ENCODE measurements around the gene POR. TPM values are rescaled to one million over a fixed set of nuclear protein-coding genes. Genes with fewer than 3 reads are reported as not detected.
A peak's percentile ranks its signal among the peaks of the same experiment; 100 is the strongest.

Gene POR
- total and polyA plus RNA-seq, 11 donors: 38.3 to 202 (median 80.0) TPM

DNA sequence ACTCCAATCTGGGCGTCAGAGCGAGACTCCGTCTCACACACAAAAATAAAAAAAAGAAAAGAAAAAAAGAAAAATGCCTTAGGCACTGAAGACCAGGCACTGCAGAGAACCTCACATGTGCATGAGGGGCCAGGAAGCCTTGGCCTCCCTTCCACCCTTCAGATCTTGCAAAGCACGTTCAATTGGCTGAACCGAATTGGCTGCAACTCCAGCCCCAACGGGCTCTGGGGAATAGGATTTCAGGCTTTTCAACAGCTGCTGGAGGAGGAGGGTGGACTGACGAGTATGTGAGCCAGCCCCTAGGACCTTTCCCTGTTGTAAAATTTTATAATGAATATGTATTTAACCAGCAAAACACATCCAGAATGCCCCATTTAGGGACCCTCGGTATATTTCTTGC is 62.8 kb downstream of the POR start:
- peak; percentile 4 to 48 (median 30) for ATAC-seq
- H3K4me1 ChIP-seq: peaks cover 0 to 46% (median 17%) of the 10 kb centered on the region in 12 donors
- H3K4me3 ChIP-seq: no peak overlapping the region
- 58 to 64% (median 62%) methylated on average over 8 of the region's 8 CpGs for WGBS, 4 donors
- DNase-seq: peak; percentile 64 to 79 (median 76)
- H3K27ac ChIP-seq: peak overlapping the region in 4 of 12 donors; percentile 12 to 57 (median 26)
- TF ChIP-seq POLR2A (IDR thresholded peaks at IDR 0.05): no peak
- TF ChIP-seq, protein P1, sequence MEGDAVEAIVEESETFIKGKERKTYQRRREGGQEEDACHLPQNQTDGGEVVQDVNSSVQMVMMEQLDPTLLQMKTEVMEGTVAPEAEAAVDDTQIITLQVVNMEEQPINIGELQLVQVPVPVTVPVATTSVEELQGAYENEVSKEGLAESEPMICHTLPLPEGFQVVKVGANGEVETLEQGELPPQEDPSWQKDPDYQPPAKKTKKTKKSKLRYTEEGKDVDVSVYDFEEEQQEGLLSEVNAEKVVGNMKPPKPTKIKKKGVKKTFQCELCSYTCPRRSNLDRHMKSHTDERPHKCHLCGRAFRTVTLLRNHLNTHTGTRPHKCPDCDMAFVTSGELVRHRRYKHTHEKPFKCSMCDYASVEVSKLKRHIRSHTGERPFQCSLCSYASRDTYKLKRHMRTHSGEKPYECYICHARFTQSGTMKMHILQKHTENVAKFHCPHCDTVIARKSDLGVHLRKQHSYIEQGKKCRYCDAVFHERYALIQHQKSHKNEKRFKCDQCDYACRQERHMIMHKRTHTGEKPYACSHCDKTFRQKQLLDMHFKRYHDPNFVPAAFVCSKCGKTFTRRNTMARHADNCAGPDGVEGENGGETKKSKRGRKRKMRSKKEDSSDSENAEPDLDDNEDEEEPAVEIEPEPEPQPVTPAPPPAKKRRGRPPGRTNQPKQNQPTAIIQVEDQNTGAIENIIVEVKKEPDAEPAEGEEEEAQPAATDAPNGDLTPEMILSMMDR (IDR thresholded peaks at IDR 0.05): no peak
- H3K36me3 ChIP-seq: peaks cover 0 to 68% (median 47%) of the 10 kb centered on the region in 9 donors
- no peaks in the 10 kb centered on the region for H3K9me3 ChIP-seq
- H3K27me3 ChIP-seq: no peaks in the 10 kb centered on the region
- intact Hi-C loops (cut with DNase I): no loop called here

DNA sequence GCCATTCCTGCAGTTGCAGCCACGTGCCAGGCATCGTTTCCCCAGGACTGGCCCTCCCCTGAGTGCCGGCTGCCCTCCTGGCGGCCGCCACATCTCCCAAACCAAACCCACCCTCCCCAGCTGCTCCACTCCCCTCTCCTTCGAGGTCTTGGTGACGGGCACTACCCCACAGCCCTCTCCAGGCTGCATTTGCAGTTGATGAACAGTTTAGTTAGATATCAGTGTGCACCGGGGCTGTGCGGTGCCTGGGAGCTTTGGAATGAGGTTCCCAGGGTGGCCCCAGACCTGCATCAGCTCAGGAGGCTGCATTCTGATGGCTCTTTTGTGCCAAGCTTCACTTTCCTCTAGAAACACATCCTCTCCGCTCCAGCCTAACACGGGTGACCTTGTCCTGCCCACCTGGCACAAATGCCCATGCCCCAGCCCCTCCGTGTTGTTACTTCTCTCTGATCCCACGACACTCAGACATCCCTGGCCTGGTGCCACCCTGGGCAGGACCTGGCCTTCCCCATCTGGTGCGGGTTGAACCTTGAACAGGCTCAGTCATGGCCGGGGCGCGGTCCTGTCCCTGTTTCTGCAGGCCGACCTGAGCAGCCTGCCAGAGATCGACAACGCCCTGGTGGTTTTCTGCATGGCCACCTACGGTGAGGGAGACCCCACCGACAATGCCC is 64.9 kb downstream of the POR start:
- peak overlapping the region in 7 of 12 donors; percentile 6 to 57 (median 14) for H3K27ac ChIP-seq
- peaks cover 0 to 69% (median 55%) of the 10 kb centered on the region in 9 donors for H3K36me3 ChIP-seq
- TF ChIP-seq, protein P1 (IDR thresholded peaks at IDR 0.05): no peak
- TF ChIP-seq POLR2A (IDR thresholded peaks at IDR 0.05): no peak
- ATAC-seq (peak in 2 of 4 donors; percentile 4 to 13), DNase-seq (peak in 2 of 5 donors; percentile 50 to 72)
- H3K4me1 ChIP-seq: peaks cover 0 to 45% (median 14%) of the 10 kb centered on the region in 12 donors
- H3K4me3 ChIP-seq: no peak overlapping the region
- H3K9me3 ChIP-seq: no peaks in the 10 kb centered on the region
- no peaks in the 10 kb centered on the region for H3K27me3 ChIP-seq
- WGBS, 4 donors: 80 to 85% (median 84%) methylated on average over 18 to 22 of the region's 22 CpGs
- intact Hi-C loops (cut with DNase I): loop anchor here in 1 of 10 donors (10.0 kb wide), 1 partner anchor 65 kb away; the partner anchor contains the start of gene POR

DNA sequence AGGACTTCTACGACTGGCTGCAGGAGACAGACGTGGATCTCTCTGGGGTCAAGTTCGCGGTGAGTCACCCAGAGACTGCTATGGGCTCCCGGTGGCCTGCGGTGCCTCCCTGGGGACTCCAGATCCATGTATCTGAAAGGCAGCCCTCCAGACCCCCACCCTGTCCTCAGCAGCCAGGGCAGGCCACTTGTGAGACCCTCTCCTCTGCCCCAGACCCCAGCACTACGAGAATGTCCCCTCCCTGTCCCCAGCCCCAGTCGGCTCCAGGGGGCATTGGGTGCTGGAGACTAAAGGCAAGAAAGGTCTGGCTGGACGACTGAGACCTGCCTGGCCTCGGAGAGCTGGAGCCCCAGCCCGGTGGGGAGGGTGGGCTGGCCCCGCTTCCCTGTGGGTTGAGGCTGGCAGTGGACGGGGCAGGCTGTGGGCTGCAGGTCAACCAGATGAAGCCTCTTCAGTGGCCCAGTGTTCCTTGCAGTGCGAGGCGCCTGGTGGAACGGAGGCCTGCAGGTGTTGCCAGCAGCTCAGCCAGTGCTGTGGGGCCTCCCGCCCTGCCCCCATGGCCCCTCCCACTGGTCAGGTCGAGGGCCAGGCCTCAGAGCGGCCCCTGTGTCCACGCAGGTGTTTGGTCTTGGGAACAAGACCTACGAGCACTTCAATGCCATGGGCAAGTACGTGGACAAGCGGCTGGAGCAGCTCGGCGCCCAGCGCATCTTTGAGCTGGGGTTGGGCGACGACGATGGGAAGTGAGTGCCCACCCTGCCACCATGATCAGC is 65.7 kb downstream of the POR start:
- intact Hi-C loops (cut with DNase I): loop anchor here in 1 of 10 donors (10.0 kb wide), 1 partner anchor 66 kb away; the partner anchor contains the start of gene POR

More for the DNA sequence above, 65.7 kb downstream of the POR start:
- Histone ChIP-seq H3K9me3 (no peaks in the 10 kb centered on the region), H3K27ac (peak overlapping the region in 3 of 12 donors; percentile 31 to 57 (median 47)), H3K27me3 (no peaks in the 10 kb centered on the region), H3K4me3 (no peak overlapping the region), H3K36me3 (peaks cover 2 to 76% (median 62%) of the 10 kb centered on the region in 9 donors), H3K4me1 (peaks cover 0 to 53% (median 14%) of the 10 kb centered on the region in 12 donors)
- peak in 1 of 4 donors; percentile 0 for ATAC-seq
- peak in 1 of 5 donors; percentile 22 for DNase-seq
- 87 to 90% (median 88%) methylated on average over 22 to 29 of the region's 29 CpGs for WGBS, 4 donors
- TF ChIP-seq POLR2A (IDR thresholded peaks at IDR 0.05): no peak
- TF ChIP-seq, protein P1 (IDR thresholded peaks at IDR 0.05): no peak

All from heart left ventricle (tissue), 16 donors.